NOMO-1 (cell line): ENCODE data around the gene UCP3.
"Not testable (repeated sequence)": the region's sequence is repeated elsewhere in the genome, so short reads cannot be mapped to it uniquely, and the experiment has no call there.

ENCODE experiments used
- DNase-seq, 2 experiments: peaks; one replicate each; lab custom pipeline; 2025; ENCODE audit not compliant: unreplicated experiment in 2 of 2; lab: John Stamatoyannopoulos, UW

UCP3 gene

DNA sequence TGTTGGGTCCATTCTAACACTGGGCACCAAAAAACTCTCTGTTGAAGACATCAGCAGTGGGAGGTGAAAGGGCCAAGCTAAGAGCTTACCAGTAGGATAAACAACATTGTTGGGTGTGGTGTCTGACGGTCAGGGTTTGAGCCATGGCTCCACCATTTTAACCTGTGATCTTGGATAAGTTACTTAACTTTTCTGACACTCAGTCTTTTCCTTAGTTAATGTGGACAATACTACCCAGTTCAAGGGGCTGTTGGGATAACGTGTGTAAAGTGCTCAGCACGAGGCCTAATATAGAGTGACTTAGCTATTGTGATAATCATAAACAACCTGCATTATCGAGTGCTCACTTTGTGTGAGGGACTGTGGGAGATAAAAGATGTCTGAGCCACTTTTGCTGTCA, 6.1 kb downstream of the UCP3 start:
- no peak for DNase-seq

DNA sequence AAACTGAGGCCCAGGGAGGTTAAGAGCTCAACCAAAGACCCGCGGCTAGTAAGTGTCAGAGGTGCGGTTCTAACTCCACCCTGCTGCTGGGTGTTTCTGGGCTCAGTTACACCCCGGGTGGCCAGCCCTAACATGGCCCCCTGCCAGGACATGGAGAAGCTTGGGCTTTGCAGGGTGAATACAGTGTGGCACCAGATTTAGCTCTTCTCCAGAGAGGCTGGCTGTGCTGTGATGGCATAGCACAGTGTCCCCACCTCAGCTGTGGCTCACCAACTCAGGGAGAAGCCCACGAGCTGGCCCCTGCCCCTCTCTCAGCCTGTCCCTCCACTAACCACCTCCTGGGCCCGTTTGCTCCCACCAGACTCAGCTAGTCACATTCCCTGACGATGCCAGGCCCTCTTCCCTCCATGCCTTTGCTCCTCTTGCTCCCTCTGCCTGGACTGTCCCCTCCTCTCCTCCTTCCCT, 7.0 kb downstream of the UCP3 start:
- no peak for DNase-seq

DNA sequence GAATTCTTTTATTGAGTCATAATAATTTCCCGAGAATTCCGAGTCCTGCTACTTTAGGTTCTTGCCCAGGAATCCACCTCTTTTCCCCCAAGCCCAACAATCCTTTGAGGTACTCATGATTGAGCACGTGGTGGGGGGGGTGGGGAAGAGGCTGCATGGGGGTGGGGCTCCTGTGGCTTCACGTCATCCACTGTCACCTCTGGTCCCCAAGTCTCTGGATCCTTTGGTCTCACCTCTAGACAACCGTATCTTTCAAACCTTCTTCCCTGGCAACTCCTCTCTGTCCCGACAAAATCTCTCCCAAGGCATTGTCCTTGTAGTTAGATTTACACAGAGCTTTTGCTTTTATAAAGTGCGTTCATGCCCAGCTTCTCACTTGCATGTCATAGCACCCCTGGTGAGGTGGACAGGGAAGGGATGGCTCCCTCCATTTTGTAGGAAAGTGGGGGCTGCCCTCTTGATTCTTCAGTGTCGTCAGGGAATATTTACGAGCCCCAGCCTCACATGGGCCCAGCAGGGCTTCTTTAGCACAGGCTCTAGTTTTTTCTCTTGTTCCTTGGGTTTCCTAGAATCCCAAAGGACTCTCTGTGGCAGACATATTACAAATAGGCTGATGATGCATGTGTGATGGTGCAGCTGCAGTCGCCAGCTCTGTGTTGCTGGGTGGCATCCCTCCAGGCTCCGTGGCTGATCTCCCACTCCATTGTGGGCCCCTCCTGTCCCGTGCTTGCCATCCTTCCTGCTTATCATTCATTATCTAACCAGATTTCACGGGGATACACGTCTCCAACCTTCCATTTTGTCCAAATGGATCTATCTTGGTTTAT, 8.4 kb downstream of the UCP3 start:
- DNase-seq: no peak

DNA sequence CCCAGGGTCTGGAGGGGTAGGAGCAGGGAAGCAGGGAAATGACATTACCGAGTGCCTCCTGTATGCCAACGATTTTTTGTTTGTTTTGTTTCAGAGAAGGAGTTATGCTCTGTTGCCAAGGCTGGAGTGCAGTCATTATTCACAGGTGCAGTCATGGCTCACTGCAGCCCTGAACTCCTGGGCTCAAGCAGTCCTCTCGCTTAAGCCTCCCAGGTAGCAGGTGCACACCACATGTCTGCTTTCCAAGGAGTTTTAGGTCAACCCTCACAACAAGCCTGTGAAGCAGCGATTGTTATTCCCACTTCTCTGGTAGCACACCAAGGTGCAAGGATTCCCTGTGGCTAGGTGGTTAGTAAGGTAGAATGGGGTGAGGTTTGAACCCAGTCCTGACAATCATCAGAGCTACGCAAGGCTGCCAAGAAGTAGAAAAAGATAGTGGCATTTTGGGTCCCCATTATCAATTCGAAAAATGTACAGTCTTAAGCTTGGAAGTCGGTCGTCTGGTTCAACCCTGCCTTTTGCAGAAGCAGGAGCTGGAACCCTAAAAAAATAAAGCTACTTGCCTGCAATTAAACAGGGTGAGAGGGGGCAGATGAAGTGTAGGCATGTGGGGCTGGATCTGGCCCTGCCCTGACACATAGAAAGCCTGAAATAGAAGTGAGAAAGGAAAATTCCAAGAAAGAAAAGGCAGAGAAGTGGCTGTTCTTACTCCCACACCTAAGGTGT, 9.1 kb downstream of the UCP3 start:
- no peak for DNase-seq

DNA sequence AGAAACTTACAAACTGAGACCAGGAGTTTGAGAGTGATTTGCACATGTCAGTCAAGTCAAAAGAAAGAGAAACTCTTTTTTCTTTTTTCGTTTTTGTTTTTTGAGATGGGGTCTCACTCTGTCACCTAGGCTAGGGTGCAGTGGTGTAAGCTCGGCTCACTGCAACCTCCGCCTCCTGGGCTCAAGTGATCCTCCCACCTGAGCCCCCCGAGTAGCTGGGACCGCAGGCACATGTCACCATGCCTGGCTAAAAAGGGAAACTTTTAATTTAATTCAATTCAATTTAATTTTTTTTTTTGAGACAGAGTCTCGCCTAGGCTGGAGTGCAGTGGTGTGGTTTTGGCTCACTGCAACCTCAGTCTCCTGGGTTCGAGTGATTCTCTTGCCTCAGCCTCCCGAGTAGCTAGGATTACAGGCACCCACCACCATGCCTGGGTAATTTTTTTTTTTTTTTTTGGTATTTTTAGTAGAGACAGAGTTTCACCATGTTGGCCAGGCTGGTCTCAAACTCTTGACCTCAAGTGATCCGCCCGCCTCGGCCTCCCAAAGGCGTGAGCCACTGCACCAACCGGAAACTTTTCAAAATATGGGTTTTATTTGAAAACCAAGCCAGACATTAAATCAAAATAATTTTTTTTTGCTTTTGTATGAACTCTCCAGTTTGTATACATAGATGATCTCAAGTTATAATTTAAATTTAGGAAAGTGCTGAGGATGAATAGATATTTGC, 9.9 kb downstream of the UCP3 start:
- DNase-seq: no peak

DNA sequence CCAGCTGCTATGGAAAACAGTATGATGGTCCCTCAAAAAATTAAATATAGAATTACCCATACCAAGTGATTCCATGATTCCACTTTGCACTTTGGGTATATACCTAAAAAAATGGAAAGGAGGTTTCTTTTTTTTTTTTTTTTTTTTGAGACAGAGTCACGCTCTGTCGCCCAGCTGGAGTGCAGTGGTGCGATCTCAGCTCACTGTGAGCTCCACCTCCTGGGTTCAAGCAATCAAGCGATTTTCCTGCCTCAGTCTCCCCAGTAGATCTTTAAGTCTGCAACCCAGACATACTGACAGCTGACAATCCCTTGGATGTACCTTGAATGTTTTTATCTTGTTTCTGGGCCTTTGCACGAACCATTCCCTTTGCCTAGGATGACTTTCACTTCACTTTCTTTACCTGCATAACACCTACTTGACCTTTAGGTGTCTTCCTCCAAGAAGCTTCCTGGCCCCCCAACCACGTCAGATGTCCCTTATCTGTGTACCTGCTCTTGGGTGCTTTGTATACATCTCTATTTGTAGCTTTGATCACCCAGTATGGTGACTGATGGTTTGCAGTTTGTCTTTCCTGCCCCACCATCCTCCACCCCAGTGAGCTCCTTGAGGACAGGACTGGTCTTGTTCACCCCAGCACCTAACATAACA, 11.6 kb downstream of the UCP3 start:
- DNase-seq: no peak

DNA sequence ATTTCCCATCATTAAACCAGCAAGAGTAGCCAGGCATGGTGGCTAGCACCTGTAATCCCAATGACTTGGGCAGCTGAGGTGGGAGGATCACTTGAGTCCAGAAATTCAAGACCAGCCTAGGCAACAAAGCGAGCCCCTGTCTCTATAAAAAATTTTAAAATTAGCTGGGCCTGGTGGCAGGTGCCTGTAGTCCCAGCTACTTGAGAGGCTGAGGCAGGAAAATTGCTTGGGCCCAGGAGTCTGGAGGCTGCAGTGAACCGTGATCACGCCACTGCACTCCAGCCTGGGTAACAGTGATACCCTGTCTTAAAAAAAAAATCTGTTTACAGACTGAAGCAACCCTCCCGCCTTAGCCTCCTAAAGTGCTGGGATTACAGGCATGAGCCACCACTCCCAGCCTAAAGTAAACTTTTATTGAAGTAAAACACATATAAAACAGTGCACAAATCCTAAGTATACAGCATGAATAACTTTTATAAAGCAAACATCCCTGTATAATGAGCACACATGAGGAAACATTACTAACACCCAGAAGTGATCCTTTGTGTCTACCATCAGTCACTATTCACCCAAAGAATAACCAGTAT, 12.6 kb downstream of the UCP3 start:
- DNase-seq: no peak

DNA sequence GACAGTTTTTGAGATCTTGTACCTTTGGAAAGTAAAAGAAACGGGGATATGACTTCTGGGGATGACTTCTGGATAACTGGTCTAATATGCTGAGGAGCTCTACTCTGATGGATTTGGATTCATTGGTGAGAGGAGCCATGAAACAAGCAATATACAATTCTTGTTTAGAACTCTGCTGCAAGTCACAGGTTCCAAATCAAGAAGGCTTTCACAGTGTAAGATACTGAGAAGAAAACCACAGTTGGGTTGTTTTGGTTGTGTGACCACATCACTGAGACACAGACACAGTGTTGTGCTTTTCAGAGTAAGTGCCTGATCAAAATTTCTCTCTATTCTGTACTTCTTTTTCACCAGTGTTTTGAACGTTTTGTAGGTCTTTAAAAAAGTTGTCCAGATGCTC, 13.2 kb downstream of the UCP3 start:
- DNase-seq: no peak

DNA sequence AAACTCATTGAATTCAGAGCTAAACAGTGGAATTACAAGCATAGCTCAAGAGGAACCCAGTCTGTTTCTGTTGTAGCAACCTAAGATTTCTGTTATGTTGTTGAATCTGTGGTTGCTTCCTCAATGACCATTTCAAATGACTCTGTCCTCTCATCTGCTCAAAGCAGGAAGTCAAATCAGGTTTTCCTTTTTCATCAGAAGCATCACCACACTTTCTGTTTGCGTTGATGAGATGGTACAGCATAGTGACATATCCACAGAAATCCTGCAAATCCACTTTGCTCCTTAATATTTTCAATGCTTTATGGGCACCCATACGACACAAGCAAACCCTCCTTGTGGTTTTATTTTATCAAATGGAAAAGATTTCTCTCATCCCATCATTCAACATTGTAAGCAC, 13.6 kb downstream of the UCP3 start:
- peak in 1 of 2 experiments; percentile 96 for DNase-seq

DNA sequence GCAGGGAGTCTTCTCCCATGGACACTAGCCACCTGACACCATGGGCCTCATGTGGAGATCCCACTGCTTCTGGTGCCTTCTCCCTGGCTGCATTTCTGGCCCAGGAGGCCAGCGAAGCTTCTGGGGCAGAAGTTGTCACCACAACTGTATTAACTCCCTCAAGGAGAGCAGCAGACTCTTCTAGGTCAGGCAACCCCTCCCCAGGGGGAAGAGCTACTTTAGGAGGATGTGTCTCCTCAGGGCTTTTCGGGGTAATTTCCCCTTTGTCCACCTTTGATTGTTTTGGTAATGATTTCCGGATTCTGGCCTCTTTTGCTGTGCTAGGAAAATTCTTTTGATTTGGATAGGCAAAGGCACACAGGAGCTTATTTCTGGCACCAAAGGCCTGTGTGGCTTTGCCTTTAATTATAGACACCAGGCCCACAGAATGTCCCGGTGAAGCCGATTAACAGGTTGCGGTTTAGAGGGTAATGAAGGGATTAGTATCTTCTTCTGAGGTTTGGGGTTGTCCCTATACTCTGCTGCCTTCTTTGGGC, 17.3 kb downstream of the UCP3 start:
- DNase-seq: no peak

DNA sequence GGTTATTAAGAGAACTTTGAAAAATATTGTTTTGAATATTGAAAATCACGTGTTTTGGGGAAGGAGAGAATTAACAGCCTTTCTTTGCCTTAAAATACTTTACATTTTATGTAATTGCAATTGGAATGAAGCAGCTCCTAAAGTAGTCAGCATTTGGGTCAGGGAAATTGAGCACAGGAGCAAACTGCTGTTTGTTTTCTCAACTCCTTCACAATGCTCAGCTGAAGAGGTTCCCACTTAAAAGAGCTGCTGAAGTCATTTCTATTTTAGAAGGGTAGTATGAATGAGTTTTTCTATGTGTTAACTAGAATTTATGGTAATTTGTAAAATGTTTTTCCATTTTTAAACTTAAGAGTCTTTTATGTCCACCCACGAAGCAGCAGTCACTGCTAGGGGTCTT, 18.2 kb downstream of the UCP3 start:
- DNase-seq: no peak

DNA sequence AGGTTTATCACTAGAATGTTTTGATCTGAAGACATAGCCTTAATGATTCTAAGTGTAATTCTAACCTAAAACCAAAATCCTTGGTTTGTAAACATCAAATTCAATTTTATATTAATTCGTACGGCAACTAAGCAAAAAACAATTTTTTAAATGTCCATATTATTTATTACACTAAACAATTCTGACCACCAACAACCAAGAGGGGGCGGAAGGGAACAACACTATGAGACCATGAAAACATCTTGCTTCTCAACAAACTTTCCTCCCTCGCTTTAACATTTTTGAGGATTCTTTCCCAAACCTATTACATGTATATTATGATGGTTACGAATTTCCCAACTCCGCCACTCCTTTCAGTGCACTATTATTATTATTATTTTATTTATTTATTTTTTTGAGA, 19.7 kb downstream of the UCP3 start:
- DNase-seq: no peak

DNA sequence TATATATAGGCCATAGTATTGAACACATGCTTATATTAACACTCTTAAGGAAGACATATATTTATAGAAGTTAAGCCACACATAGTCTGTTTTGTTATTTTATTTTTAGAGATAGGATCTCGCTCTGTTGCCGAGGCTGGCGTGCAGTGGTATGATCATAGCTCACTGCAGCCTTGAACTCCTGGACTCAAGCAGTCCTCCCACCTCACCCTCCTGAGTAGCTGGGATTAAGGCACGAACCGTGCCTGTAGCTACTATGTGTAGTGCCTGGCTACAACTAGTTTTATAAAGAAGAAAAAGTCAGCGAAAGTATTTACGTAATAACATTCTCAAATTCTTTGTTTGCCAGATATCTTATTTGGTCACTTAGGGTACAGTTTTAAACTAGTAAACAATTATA, 20.7 kb downstream of the UCP3 start:
- no peak for DNase-seq

DNA sequence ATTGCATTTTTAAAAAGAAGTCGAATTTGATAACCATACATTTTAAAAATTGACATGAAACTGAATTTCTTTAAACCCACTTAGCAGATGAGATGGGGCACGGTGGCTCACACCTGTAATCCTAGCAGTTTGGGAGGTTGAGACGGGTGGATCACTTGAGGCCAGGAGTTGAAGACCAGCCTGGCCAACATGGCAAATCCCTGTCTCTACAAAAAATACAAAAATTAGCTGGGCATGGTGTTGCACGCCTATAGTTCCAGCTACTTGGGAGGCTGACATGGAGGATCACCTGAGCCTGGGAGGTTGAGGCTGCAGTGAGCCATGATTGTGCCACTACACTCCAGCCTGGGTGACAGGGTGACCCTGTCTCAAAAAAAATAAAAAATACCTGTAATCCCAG, 23.2 kb downstream of the UCP3 start:
- DNase-seq: not testable (repeated sequence)

DNA sequence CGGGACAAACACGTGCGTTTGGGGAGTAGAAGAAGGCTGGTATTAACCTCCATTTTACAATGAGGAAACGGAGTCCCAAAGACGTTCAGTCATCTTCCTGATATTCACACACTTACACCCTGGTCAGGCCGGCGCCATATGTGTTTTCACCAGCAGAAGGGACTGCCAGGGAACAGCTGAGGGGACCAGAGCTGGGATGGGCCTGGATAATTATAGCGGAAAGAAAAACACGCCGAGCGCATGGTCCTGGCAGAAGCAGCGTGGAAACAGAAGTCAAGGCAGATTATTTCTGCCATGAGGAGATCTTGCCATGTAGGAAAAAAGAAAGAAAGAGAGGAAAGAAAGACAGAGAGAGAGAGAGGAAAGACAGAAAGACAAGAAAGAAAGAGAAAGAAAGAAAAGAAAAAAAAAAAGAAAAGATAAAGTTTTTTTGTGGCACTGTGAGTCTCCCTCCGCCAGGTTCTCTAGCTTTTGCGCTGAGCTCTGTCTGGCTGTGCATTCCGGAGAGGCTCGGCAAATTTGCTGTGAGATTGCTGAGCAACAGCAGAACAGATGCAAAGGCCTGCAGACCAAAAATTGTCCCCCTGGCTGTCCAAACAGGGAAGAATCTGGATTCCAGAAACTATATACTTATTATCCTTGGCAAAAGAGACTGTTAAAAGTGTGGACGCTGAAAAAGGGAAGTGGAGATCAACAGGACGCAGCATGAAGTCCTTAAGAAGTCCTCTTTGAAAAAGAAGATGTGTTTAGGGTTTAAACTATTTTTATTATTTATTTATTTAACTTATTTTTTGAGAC, 24.9 kb downstream of the UCP3 start:
- DNase-seq: peak; percentile 19 to 68

DNA sequence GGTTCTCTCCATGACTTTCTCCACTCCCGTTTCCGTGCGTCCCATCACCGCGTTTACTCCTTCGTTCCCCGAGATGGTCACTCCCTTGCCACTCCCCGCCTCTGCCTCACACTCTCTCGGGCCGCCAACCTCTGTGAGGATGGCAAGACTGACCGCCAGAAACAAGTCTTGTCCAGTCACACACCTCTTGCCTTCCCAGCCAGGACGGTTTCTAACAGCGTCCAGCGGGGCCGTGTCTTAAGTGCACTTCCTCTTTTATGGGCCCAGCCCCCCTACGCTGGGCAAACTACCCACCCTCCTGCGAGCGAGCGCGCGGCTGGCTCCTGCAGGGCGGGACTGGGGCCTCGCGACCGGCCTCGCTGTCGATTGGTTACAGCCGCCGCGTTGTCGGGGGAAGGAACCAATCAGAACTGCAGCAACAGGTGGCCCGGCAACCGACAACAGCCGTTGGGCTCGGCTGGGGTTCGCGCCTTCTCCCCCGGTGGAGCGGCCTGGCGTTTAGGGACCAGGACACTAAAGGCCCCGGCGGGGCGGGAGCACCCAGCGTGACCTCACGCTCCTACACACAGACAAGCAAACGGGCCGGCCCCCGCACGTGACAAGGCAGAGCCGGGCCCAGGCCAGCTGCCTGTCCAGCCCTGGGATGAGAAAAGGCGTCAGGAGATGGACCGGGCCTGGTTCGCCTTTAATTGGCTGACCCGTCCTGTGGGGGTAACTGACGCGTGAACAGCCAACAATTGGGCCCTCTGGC, 25.7 kb downstream of the UCP3 start:
- DNase-seq: peak; percentile 98 to 100

DNA sequence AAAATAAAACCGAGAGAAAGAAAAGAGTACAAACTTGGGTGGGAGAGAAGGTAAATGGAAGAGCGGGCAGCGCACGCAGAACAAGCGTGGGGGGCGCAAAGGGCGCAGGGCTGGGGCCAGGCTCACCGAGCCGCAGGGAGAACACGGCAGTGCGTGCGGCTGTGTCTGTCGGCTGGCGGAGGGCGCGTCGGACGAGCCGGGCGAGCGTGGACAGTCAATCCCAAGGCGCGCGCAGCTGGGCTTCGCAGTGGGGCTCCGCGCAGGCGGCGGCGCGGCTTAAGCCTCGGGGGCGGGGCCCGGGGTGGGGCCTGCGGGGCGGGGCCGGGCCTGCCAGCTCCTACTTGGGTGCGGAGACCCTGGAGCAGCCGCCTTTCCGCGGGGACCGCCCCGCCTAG, 26.3 kb downstream of the UCP3 start, which contains the start of gene UCP2:
UCP2 (minus strand) TSS at position 249 of the 395 bp plus-strand sequence. CDS start 4,465 bp downstream, outside the sequence.
- DNase-seq: peak; percentile 81 to 88

DNA sequence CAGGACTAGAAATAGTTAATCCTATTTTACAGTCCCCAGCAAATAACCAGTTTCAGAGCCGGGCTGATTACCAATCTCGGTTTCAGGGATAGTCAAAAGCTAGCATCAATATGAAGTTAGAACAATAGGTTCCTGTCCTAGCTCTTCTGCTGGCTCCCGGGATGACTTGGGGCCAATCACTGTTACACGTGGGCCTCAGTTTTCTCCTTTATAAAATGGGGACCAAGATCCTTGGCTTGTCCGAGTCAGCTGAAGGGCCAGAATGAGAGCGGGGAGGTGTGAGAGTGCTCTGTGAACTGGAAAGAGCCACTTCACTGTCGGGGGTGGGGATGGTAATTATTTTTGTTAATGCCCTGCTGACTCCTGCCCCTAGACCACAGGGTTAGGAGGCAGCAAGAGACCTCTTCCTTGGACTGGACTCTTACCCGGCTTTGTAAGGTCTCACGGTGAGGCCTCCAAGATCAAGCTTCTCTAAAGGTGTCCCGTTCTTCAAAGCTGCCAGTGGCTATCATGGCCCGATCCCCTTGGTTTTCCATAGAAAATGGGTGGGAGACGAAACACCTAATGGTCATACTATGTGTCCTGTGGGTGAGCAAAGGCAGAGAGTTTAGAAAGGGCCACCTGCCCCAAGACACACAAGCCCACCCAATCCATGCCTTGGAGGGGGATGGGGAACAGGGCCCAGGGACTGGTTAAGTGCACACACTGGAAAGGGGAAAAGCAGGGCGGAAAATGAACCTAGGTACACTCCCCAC, 27.7 kb downstream of the UCP3 start:
- no peak for DNase-seq
